H4 (cell line): ENCODE results near the gene ACOT6. TPM values are rescaled to one million over a fixed set of nuclear protein-coding genes. Genes with fewer than 3 reads are reported as not detected.
"Not testable (repeated sequence)": the region's sequence is repeated elsewhere in the genome, so short reads cannot be mapped to it uniquely, and the experiment has no call there.

Experiments used
- DNase-seq: peaks from one replicate; pipeline ENCODE4 v3.0.0-alpha.2; 2015; ENCODE audit warnings: low spot score
- total RNA-seq: library from RNA; depleted of rRNA; stranded (reverse); fragments of >200 nt; shearing (Covaris generic); gene quantifications from 2 replicates; pipeline ENCODE4 v1.2.3, GENCODE V29; 2014; rRNA removed

The ACOT6 gene
- total RNA-seq, 1 experiment from 2014 or later: not detected

DNA sequence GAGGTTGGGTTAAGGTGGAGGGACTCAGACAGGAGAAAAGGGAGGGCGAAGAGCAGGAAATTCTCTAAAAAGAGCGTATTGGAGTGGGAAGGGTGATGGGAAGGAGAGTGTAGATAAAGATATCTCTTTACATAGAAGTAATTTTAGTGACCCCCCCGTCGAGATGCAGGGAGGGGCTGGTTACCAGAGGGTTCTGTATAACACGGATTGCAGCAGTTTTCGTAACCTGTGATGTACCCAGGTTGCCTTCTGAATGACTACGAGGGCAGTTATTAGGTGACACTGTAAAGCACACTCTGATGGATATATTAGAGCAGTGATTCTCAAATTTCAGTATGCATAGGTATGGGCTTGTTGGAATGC lies 32.9 kb downstream of the ACOT6 start:
- no peak for DNase-seq

DNA sequence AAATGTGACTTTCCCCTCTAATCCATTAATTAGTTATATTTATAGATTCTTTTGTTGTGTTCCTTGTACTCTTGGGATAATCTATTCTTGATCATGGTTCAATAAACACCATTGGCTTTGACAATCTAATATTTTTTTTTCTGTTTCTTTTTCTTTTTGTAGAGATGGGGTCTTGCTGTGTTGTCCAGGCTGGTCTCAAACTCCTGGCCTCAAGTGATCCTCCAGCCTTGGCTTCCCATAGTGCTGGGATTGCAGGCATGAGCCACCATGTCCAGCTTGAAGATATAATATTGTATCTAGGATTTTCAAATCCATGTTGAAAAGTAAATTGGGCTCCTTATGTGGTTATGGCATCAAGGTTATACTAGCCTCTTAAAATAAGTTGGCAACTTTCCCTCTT lies 38.7 kb downstream of the ACOT6 start:
- DNase-seq: no peak

DNA sequence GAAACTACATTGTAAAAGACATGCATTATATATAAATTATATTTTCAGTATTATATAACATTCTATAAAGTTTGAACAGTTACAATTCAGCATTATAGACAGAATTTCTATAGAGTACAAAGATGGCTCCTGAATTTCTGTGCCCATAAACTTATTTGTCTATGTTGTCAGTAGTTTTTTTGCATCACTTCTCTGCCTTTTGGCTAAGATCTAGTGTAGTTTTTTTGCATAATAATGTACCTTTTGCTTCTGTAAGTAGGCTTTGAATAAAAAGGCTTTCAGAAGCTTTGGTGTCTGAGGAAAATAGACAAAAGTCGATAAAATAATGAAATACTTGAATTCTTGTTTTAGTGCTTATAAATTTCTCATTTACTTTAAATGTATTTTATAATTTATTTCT lies 43.5 kb downstream of the ACOT6 start:
- no peak for DNase-seq

DNA sequence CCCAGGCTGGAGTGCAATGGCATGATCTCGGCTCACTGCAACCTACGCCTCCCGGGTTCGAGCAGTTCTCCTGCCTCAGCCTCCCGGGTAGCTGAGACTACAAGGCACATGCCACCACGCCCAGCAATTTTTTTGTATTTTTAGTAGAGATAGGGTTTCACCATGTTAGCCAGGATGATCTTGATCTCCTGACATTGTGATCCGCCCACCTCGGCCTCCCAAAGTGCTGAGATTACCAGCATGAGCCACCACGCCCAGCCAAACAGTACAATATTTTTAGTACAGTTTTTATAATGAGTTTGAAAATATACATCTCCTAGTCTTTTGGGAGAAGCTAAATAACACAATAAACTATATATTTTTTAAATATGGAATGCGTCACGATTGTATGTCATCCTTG lies 46.9 kb downstream of the ACOT6 start:
- DNase-seq: not testable (repeated sequence)

DNA sequence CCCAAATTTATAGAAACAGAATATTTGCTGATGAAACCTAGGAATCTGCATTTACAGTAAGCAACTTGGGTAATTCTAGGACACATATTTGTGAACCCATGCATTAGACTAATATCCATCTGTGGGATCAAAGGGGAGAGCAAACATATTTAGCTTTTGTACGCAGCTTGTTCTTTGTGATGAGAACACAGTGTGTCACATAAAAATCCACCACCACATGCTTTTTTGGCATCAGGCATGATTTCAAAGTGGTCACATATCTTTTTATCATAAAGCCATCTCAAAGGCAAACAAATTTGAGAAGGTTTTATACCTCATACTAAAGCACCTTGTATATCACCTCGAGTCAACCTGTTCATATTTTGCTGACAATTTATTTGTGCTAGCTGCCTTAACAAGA lies 48.2 kb downstream of the ACOT6 start:
- no peak for DNase-seq

DNA sequence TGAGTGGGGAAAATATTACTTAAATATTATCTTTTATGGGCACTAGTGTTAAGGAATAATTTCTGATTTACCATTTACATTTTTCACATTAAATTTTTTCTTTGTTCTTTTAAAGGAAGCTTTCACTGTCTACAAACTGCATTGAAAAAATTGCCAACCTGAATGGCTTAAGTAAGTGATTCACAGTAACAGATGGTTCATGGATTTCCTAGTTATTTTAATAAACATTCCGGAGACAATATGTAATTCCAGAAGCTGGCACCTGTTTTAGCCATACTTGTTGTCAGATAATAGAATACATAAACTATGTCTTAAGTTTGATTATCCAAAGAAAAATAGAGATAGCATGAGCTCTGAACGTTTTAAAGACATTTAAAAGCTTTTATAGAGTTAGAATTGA lies 49.6 kb downstream of the ACOT6 start:
- no peak for DNase-seq

DNA sequence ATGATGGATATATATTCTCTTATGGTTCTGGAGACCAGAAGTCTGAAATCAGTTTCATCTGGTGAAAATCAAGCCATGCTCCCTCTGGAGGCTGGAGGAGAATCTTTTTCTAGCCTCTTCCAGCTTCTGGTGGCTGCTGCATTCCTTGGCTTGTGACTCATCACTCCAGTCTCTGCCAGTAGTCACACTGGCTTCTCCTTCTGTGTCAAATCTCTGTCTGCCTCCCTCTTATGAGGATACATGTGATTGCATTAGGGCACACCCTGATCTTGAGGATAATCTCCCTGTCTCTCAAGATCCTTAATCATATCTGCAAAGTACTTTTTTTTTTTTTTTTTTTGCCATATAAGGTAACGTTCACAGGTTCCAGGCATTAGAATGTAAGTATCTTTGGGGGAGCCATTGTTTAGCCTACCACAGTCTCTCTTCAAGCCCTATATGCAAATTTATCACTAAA lies 50.2 kb downstream of the ACOT6 start:
- DNase-seq: peak; percentile 92

DNA sequence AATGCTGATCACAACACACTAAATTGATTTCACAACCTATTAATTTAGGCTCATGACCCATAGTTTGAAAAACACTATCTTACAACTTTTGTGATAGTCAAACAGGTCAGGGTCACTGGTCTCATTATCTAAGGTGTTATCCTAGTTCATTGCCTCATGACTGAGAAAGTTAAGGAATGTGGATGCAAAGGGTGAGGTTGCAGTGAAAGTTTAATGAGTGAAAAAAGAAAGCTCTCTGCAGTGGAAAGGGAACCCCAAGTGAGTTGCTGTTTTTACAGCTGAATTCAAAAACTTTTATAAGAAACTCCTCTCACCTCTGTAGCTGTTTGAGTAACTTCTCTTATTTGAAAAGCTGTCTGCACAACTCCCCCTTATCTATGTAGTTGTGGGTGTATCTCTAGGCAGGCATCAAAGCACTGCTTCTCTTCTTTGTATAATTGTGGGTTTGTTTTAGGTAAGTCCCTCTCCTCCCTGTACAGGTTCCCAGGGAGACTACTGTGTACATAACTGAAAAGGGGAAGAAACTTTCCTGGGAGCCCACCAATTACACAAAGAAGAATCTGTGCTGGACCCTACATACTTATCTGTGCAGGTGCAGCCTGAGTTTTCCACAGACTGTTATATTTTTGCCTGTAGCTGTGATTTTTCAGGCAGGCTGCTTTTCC lies 51.4 kb downstream of the ACOT6 start:
- DNase-seq: no peak

DNA sequence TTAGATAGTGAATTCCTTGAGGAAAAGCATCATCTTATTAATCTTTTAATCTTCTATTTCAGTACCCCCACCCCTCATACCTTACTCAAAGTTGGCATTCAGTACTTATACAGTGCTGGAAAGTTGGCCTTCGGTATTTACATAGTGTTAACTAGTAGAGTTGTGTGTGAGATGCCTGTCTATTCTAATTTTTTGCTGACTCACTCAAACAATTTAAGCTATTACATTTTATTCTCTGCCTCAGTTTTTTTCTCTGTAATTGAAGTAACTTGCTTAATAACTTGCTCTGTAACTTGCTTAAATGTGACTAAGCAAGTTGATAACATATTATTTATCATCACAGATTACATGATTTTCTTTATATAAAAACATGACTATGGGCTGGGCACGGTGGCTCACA lies 52.8 kb downstream of the ACOT6 start:
- no peak for DNase-seq

DNA sequence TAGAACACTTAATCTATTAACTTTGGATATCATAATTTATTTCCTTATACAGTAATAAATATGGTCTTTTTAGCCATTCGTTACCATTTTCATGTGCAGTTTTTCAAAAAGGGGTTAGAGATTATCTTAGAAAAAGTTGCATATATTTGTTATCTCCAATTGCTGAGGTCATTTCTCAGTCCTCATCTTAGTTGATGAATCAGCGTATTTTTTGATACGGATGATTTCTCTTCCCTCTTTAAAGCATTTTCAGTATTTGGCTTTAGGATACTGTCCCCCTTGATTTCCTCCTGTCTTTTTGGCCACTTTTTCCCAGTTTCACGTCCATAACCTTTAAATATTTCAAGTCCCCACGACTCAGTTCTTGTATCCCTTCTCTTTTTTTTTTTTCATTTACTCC lies 54.3 kb downstream of the ACOT6 start:
- DNase-seq: no peak

DNA sequence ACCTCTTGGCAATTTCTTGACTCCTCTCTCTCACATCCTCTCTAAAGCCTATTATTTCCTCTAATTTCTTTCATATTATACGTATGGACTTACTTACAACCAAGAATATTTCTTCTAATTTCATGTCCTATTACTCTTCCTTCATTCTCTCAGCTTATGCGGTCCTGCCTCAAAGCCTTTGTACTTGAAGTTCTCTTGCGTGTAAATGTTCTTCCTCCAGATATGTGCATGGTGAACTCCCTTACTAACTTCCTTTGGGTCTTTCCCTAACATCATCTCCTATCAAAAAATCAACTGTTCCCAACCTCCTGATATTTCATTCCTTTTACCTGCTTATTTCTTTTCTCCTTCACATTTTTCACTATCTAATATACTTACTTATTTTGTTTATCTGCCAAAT lies 55.5 kb downstream of the ACOT6 start:
- no peak for DNase-seq

Other genes with a start within 250 kb of the ACOT6 start
- gene NUMB, start 154.0 kb upstream of the ACOT6 start, total RNA-seq: 13.2 and 16.1 TPM in 2 replicates
- gene RIOX1, start 121.6 kb upstream of the ACOT6 start, total RNA-seq: 9.0 and 12.3 TPM in 2 replicates
- not detected in 2 replicates for gene ACOT1, start 75.4 kb upstream of the ACOT6 start, total RNA-seq
- gene HEATR4, start 53.6 kb upstream of the ACOT6 start, total RNA-seq: not detected in 2 replicates
- 39.0 and 41.0 TPM in 2 replicates for gene ACOT2, start 43.3 kb upstream of the ACOT6 start, total RNA-seq
- gene ACOT4, start 20.6 kb upstream of the ACOT6 start, total RNA-seq: 0.19 TPM in 1 of 2 replicates, not detected in the other
- gene DNAL1, start 32.5 kb downstream of the ACOT6 start, total RNA-seq: 8.1 and 14.4 TPM in 2 replicates
- 12.9 and 14.0 TPM in 2 replicates for gene PNMA1, start 101.9 kb downstream of the ACOT6 start, total RNA-seq
- 1.8 and 7.2 TPM in 2 replicates for gene PTGR2, start 239.3 kb downstream of the ACOT6 start, total RNA-seq